CD4-positive, alpha-beta T cell (primary cell): ENCODE results near the gene FMNL2. TPM values are rescaled to one million over a fixed set of nuclear protein-coding genes. Genes with fewer than 3 reads are reported as not detected.

Experiments used
- ATAC-seq: fragments of 200-7000 bp; cut with Tn5 transposase; one replicate; pipeline ENCODE4 v1.10.0; 2022; ENCODE audit warnings: mild to moderate bottlenecking; ENCODE audit not compliant: poor library complexity
- CTCF ChIA-PET: fragments of 350-600 bp; sonication (Branson Sonifier 250); formaldehyde crosslinking; loops from one replicate; lab custom pipeline; 2021; ENCODE audit warnings: antibody characterized with exemption, inconsistent platforms; lab: Charles Lee
- POLR2A ChIA-PET: fragments of 350-600 bp; sonication (Branson Sonifier 250); formaldehyde crosslinking; loops from one replicate; lab custom pipeline; 2021; ENCODE audit warnings: antibody characterized with exemption, inconsistent platforms; lab: Charles Lee
- DNase-seq, 14 experiments: peaks; one replicate each; pipeline ENCODE4 v3.0.0-alpha.2; 2013 to 2020; ENCODE audit warnings: mixed read lengths in 2 of 14
- H3K27ac ChIP-seq, 2 donors: one replicate each; pipeline versions ENCODE4 v1.5.1 to v1.7.0; 2013; ENCODE audit warnings: low read length in 2 of 2, low read depth in 1 of 2, mild to moderate bottlenecking in 1 of 2
- H3K27me3 ChIP-seq, 2 experiments: 1 replicate in 1 of 2; 2 replicates in 1 of 2; pipeline versions ENCODE4 v1.6.1 to v1.7.0; 2013; ENCODE audit warnings: low read length in 2 of 2, control low read depth in 1 of 2, mild to moderate bottlenecking in 1 of 2, moderate library complexity in 1 of 2; ENCODE audit not compliant: insufficient read depth in 2 of 2, control insufficient read depth in 1 of 2
- H3K36me3 ChIP-seq: one replicate; pipeline ENCODE4 v1.6.1; 2013; ENCODE audit warnings: low read length, control low read depth; ENCODE audit not compliant: insufficient read depth
- H3K4me1 ChIP-seq: one replicate; pipeline ENCODE4 v1.6.1; 2013; ENCODE audit warnings: low read length, control low read depth; ENCODE audit not compliant: insufficient read depth
- H3K4me3 ChIP-seq: one replicate; pipeline ENCODE4 v1.5.1; 2013; ENCODE audit warnings: mild to moderate bottlenecking, low read length, moderate library complexity
- H3K9me3 ChIP-seq, 2 experiments: 1 replicate in 1 of 2; 2 replicates in 1 of 2; pipeline versions ENCODE4 v1.6.1 to v1.7.0; 2013; ENCODE audit warnings: low read length in 2 of 2, mild to moderate bottlenecking in 2 of 2, control low read depth in 1 of 2, moderate library complexity in 1 of 2; ENCODE audit not compliant: control insufficient read depth in 1 of 2, insufficient read depth in 1 of 2
- H3K27ac Mint-ChIP-seq: one replicate; pipeline ENCODE4 v1.8.0; 2020; ENCODE audit warnings: mixed read lengths
- H3K27me3 Mint-ChIP-seq: one replicate; pipeline ENCODE4 v1.8.0; 2021; ENCODE audit warnings: mixed read lengths
- H3K36me3 Mint-ChIP-seq: one replicate; pipeline ENCODE4 v1.8.0; 2021; ENCODE audit warnings: low read depth, mixed read lengths
- H3K4me1 Mint-ChIP-seq: one replicate; pipeline ENCODE4 v1.8.0; 2021; ENCODE audit warnings: low read depth, mixed read lengths
- H3K4me3 Mint-ChIP-seq: one replicate; pipeline ENCODE4 v1.8.0; 2020; ENCODE audit warnings: mild to moderate bottlenecking, mixed read lengths
- H3K9me3 Mint-ChIP-seq: one replicate; pipeline ENCODE4 v1.8.0; 2020; ENCODE audit warnings: mixed read lengths
- intact Hi-C, 2 experiments: fragments of 100-400 bp; cut with DNase I in 1 of 2; cut with micrococcal nuclease in 1 of 2; formaldehyde crosslinking; loops; one replicate each; pipeline versions ENCODE4 v1.15.1 to v1.9.0; 2023 to 2025; cut with DNase I, micrococcal nuclease
- total RNA-seq, 174 experiments: library from RNA in 2 of 174; stranded (reverse) in 2 of 174; gene quantifications; one replicate each; pipeline ENCODE4 v1.2.3 and lab custom pipeline; 2021 to 2026
- TF ChIP-seq, protein P1 (sequence below): fragments of 200-600 bp; IDR thresholded peaks from one replicate; pipeline ENCODE4 v1.8.0; 2022; ENCODE audit warnings: antibody characterized with exemption, mild to moderate bottlenecking

FMNL2 gene
- total RNA-seq, 2 experiments from 2014 or later, result 0.30 to 0.31 TPM

DNA sequence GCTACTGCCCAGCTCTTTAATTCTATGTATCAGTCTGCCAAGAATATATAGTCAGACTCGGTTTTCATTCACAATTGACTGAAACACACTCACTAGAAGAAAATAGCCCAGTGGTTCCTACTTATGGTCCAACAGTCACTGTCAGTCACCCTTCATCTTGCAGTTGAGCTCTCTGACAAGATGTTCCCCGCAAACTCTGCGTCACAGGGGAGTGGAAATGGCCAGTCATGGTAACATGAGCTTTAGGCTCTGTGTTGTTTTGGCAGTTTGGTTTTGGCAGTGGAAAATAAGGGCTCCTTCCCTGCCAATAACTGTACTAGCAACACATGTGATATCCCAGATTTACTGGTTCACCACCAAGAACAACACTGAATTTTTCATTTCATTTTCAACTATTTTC is 259.8 kb downstream of the FMNL2 start:
- no peaks in the 10 kb centered on the region for H3K27me3 ChIP-seq
- H3K27ac Mint-ChIP-seq, result no peak overlapping the region
- TF ChIP-seq, protein P1, sequence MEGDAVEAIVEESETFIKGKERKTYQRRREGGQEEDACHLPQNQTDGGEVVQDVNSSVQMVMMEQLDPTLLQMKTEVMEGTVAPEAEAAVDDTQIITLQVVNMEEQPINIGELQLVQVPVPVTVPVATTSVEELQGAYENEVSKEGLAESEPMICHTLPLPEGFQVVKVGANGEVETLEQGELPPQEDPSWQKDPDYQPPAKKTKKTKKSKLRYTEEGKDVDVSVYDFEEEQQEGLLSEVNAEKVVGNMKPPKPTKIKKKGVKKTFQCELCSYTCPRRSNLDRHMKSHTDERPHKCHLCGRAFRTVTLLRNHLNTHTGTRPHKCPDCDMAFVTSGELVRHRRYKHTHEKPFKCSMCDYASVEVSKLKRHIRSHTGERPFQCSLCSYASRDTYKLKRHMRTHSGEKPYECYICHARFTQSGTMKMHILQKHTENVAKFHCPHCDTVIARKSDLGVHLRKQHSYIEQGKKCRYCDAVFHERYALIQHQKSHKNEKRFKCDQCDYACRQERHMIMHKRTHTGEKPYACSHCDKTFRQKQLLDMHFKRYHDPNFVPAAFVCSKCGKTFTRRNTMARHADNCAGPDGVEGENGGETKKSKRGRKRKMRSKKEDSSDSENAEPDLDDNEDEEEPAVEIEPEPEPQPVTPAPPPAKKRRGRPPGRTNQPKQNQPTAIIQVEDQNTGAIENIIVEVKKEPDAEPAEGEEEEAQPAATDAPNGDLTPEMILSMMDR, result no peak
- H3K9me3 ChIP-seq, result no peaks in the 10 kb centered on the region
- no peaks in the 10 kb centered on the region for H3K27me3 Mint-ChIP-seq
- H3K4me3 Mint-ChIP-seq, result no peak overlapping the region
- intact Hi-C loops, result no loop called here
- H3K36me3 ChIP-seq, result no peaks in the 10 kb centered on the region
- H3K27ac ChIP-seq, result no peak overlapping the region
- no peaks in the 10 kb centered on the region for H3K9me3 Mint-ChIP-seq
- H3K4me1 ChIP-seq, result no peaks in the 10 kb centered on the region
- CTCF ChIA-PET, result no interaction called here
- no peak overlapping the region for H3K4me3 ChIP-seq
- DNase-seq (no peak), ATAC-seq (no peak)
- POLR2A ChIA-PET, result no interaction called here
- no peaks in the 10 kb centered on the region for H3K36me3 Mint-ChIP-seq
- no peaks in the 10 kb centered on the region for H3K4me1 Mint-ChIP-seq

GRCh38 chr2:152598975-152599759 is 264.2 kb downstream of the FMNL2 start:
- no peak overlapping the region for H3K4me3 Mint-ChIP-seq
- ATAC-seq (no peak), DNase-seq (no peak)
- Histone ChIP-seq H3K36me3 (no peaks in the 10 kb centered on the region), H3K4me1 (no peaks in the 10 kb centered on the region), H3K9me3 (no peaks in the 10 kb centered on the region), H3K4me3 (no peak overlapping the region), H3K27me3 (no peaks in the 10 kb centered on the region), H3K27ac (no peak overlapping the region)
- no peaks in the 10 kb centered on the region for H3K4me1 Mint-ChIP-seq
- ChIA-PET POLR2A (no interaction called here), CTCF (no interaction called here)
- TF ChIP-seq, protein P1, result no peak
- H3K27me3 Mint-ChIP-seq, result no peaks in the 10 kb centered on the region
- intact Hi-C loops, result no loop called here
- no peak overlapping the region for H3K27ac Mint-ChIP-seq
- no peaks in the 10 kb centered on the region for H3K36me3 Mint-ChIP-seq
- H3K9me3 Mint-ChIP-seq, result no peaks in the 10 kb centered on the region

GRCh38 chr2:152600051-152600657 is 265.2 kb downstream of the FMNL2 start:
- ATAC-seq, result no peak
- Histone ChIP-seq H3K4me3 (no peak overlapping the region), H3K27ac (no peak overlapping the region), H3K4me1 (no peaks in the 10 kb centered on the region), H3K27me3 (no peaks in the 10 kb centered on the region), H3K36me3 (no peaks in the 10 kb centered on the region), H3K9me3 (no peaks in the 10 kb centered on the region)
- Mint-ChIP-seq H3K4me1 (no peaks in the 10 kb centered on the region), H3K4me3 (no peak overlapping the region), H3K9me3 (no peaks in the 10 kb centered on the region), H3K27ac (no peak overlapping the region), H3K27me3 (no peaks in the 10 kb centered on the region), H3K36me3 (no peaks in the 10 kb centered on the region)
- intact Hi-C loops, result no loop called here
- DNase-seq, result no peak
- TF ChIP-seq, protein P1, result no peak
- ChIA-PET POLR2A (no interaction called here), CTCF (no interaction called here)
